ENCODE data around the gene POLR3C. TPM values are rescaled to one million over a fixed set of nuclear protein-coding genes. Genes with fewer than 3 reads are reported as not detected.

The POLR3C gene
- total and polyA plus RNA-seq, 2 of the 13 experiments (the other 11 are each of a cell fraction or from before 2014, with no cell fraction given): 15.5 to 24.3 TPM

GRCh38 chr1:145845514-145846161 lies 21.6 kb downstream of the POLR3C start, which contains the start of gene NUDT17 (continued):
- TF ChIP-seq ZNF280B (CRISPR knock-in tag; IDR thresholded peaks at IDR 0.05; ENCODE audit: borderline replicate concordance) (0 out of 2 replicates have a peak, but pooled peaks have one; percentile 33), UBTF (CRISPR knock-in tag; IDR thresholded peaks at IDR 0.05) (peak; percentile 93), ATRX (CRISPR knock-in tag; IDR thresholded peaks at IDR 0.05; ENCODE audit: borderline replicate concordance) (no peak), NFIB (CRISPR knock-in tag; IDR thresholded peaks at IDR 0.05; ENCODE audit: borderline replicate concordance) (0 out of 2 replicates have a peak, but pooled peaks have one; percentile 23), REXO4 (CRISPR knock-in tag; IDR thresholded peaks at IDR 0.05; ENCODE audit: borderline replicate concordance) (no peak), ZNF382 (CRISPR knock-in tag; IDR thresholded peaks at IDR 0.05; ENCODE audit: borderline replicate concordance) (no peak), NR2C2 (CRISPR knock-in tag; IDR thresholded peaks at IDR 0.05; ENCODE audit: borderline replicate concordance) (no peak), BORCS8-MEF2B (CRISPR knock-in tag; IDR thresholded peaks at IDR 0.05) (peak; percentile 80; the same call in 1 of the 2 replicates), PITX1 (CRISPR knock-in tag; IDR thresholded peaks at IDR 0.05) (peak; percentile 40; the same call in 1 of the 2 replicates), ZNF563 (CRISPR knock-in tag; IDR thresholded peaks at IDR 0.05) (no peak), HDAC1 (CRISPR knock-in tag; IDR thresholded peaks at IDR 0.05) (peak; percentile 54; the same call in 1 of the 2 replicates), ZNF326 (CRISPR knock-in tag; IDR thresholded peaks at IDR 0.05; ENCODE audit: borderline replicate concordance) (no peak), XBP1 (CRISPR knock-in tag; IDR thresholded peaks at IDR 0.05) (no peak), CSRNP1 (CRISPR knock-in tag; IDR thresholded peaks at IDR 0.05) (no peak), ZBTB42 (CRISPR knock-in tag; IDR thresholded peaks at IDR 0.05) (no peak), ZNF781 (CRISPR knock-in tag; IDR thresholded peaks at IDR 0.05; ENCODE audit: borderline replicate concordance, not compliant biosample characterization) (peak; percentile 36), ZNF230 (CRISPR knock-in tag; IDR thresholded peaks at IDR 0.05) (0 out of 2 replicates have a peak, but pooled peaks have one; percentile 16), AGO1 (IDR thresholded peaks at IDR 0.05; ENCODE audit: low read depth, low read length, poor library complexity, severe bottlenecking) (peak; percentile 95), SYNCRIP (IDR thresholded peaks at IDR 0.05; ENCODE audit: insufficient read depth, low read depth, low read length) (no peak), ZNF350 (CRISPR knock-in tag; IDR thresholded peaks at IDR 0.05; ENCODE audit: borderline replicate concordance, low read depth) (peak; percentile 49; the same call in 1 of the 2 replicates), MTF1 (CRISPR knock-in tag; IDR thresholded peaks at IDR 0.05) (no peak), THAP7 (CRISPR knock-in tag; IDR thresholded peaks at IDR 0.05) (no peak), NONO (IDR thresholded peaks at IDR 0.05) (no peak), NONO (CRISPR knock-in tag; conservative IDR thresholded peaks at IDR 0.05) (0 out of 2 replicates have a peak, but pooled peaks have one; percentile 34)
